MCF 10A (cell line): ENCODE data around the gene EPS8L3. TPM values are rescaled to one million over a fixed set of nuclear protein-coding genes. Genes with fewer than 3 reads are reported as not detected.

Experiments used
- BruUV-seq: library from RNA; stranded (reverse); fragments of 400-500 nt; replicated peaks from 2 replicates; lab custom pipeline; 2021; lab: Mats Ljungman, UMichigan
- CTCF ChIA-PET: fragments of 300-600 bp; sonication (Branson Sonifier 250); formaldehyde crosslinking; extraction: SDS; loops from one replicate; lab custom pipeline; 2021; ENCODE audit warnings: antibody characterized with exemption, inconsistent platforms; lab: Yijun Ruan, JAX
- POLR2A ChIA-PET: fragments of 300-600, 350-650 bp; sonication (Branson Sonifier 250); formaldehyde crosslinking; extraction: SDS; loops from one replicate; lab custom pipeline; 2020; ENCODE audit warnings: antibody characterized with exemption, inconsistent platforms; lab: Yijun Ruan, JAX
- DNase-seq: peaks from one replicate; pipeline ENCODE4 v3.0.0-alpha.2; 2018; ENCODE audit not compliant: unreplicated experiment
- H3K27ac Mint-ChIP-seq: one replicate; pipeline ENCODE4 v1.8.0; 2022; ENCODE audit warnings: mild to moderate bottlenecking, low read depth, mixed read lengths; ENCODE audit not compliant: unreplicated experiment
- H3K27me3 Mint-ChIP-seq: one replicate; pipeline ENCODE4 v1.8.0; 2022; ENCODE audit warnings: mixed read lengths; ENCODE audit not compliant: insufficient read depth, unreplicated experiment
- H3K36me3 Mint-ChIP-seq: one replicate; pipeline ENCODE4 v1.8.0; 2022; ENCODE audit warnings: mild to moderate bottlenecking, moderate library complexity, mixed read lengths; ENCODE audit not compliant: insufficient read depth, unreplicated experiment
- H3K4me1 Mint-ChIP-seq: one replicate; pipeline ENCODE4 v1.8.0; 2022; ENCODE audit warnings: mixed read lengths; ENCODE audit not compliant: insufficient read depth, unreplicated experiment
- H3K4me3 Mint-ChIP-seq: one replicate; pipeline ENCODE4 v1.8.0; 2022; ENCODE audit warnings: mild to moderate bottlenecking, moderate library complexity, mixed read lengths; ENCODE audit not compliant: unreplicated experiment
- H3K9me3 Mint-ChIP-seq: one replicate; pipeline ENCODE4 v1.8.0; 2022; ENCODE audit warnings: mixed read lengths; ENCODE audit not compliant: unreplicated experiment
- intact Hi-C: fragments of 100-400 bp; cut with micrococcal nuclease; formaldehyde crosslinking; loops from 2 replicates; pipeline ENCODE4 v1.14.1; 2022
- total RNA-seq: library from RNA; stranded (reverse); gene quantifications from 2 replicates; pipeline ENCODE4 v1.2.3, GENCODE V29; 2022
- TF ChIP-seq, protein P1 (sequence below): fragments of 200-600 bp; IDR thresholded peaks from one replicate; pipeline ENCODE4 v1.8.0; 2022; ENCODE audit warnings: antibody characterized with exemption, mild to moderate bottlenecking; ENCODE audit not compliant: unreplicated experiment

Gene EPS8L3
- total RNA-seq, 1 experiment from 2014 or later, result not detected

GRCh38 chr1:109780982-109781381 lies 17.3 kb upstream of the EPS8L3 start:
- H3K27me3 Mint-ChIP-seq, result no peaks in the 10 kb centered on the region
- H3K4me1 Mint-ChIP-seq, result peaks cover 18% of the 10 kb centered on the region
- intact Hi-C loops, result no loop called here
- ChIA-PET CTCF (interaction anchor here (0.7 to 25.8 kb wide), 6 partner anchors 8 to 235 kb away, joined by 3 to 969 read pairs (median 10); partner anchors contain the start of gene AHCYL1), POLR2A (interaction anchor here (1.2 to 3.8 kb wide), 5 partner anchors 94 to 233 kb away, joined by 3 to 38 read pairs (median 5); partner anchors contain the start of genes AHCYL1 and GNAI3)
- TF ChIP-seq, protein P1, sequence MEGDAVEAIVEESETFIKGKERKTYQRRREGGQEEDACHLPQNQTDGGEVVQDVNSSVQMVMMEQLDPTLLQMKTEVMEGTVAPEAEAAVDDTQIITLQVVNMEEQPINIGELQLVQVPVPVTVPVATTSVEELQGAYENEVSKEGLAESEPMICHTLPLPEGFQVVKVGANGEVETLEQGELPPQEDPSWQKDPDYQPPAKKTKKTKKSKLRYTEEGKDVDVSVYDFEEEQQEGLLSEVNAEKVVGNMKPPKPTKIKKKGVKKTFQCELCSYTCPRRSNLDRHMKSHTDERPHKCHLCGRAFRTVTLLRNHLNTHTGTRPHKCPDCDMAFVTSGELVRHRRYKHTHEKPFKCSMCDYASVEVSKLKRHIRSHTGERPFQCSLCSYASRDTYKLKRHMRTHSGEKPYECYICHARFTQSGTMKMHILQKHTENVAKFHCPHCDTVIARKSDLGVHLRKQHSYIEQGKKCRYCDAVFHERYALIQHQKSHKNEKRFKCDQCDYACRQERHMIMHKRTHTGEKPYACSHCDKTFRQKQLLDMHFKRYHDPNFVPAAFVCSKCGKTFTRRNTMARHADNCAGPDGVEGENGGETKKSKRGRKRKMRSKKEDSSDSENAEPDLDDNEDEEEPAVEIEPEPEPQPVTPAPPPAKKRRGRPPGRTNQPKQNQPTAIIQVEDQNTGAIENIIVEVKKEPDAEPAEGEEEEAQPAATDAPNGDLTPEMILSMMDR, result no peak
- H3K4me3 Mint-ChIP-seq, result no peak overlapping the region
- no peaks in the 10 kb centered on the region for H3K9me3 Mint-ChIP-seq
- no peak for DNase-seq
- H3K27ac Mint-ChIP-seq, result no peak overlapping the region
- H3K36me3 Mint-ChIP-seq, result no peaks in the 10 kb centered on the region
- BruUV-seq, result no TSS peak

GRCh38 chr1:109777980-109778625 lies 14.4 kb upstream of the EPS8L3 start:
- H3K4me3 Mint-ChIP-seq, result no peak overlapping the region
- no TSS peak for BruUV-seq

GRCh38 chr1:109777436-109777835 lies 13.7 kb upstream of the EPS8L3 start:
- intact Hi-C loops, result loop anchor here (1.0 to 5.0 kb wide), 4 partner anchors 135 to 234 kb away; partner anchors contain the start of genes AHCYL1 and CSF1
- Mint-ChIP-seq H3K9me3 (no peaks in the 10 kb centered on the region), H3K36me3 (no peaks in the 10 kb centered on the region), H3K4me3 (no peak overlapping the region), H3K4me1 (peaks cover 1% of the 10 kb centered on the region), H3K27me3 (no peaks in the 10 kb centered on the region), H3K27ac (no peak overlapping the region)
- no peak for DNase-seq
- ChIA-PET POLR2A (interaction anchor here (1.1 to 8.8 kb wide), 4 partner anchors 203 to 257 kb away, joined by 3 to 82 read pairs (median 12); partner anchors contain the start of genes AHCYL1 and STRIP1), CTCF (interaction anchor here (0.5 to 25.8 kb wide), 55 partner anchors 9 to 1816 kb away, joined by 3 to 969 read pairs (median 4); partner anchors contain the start of genes AHCYL1, AMPD2, GNAI3 and GNAT2)
- BruUV-seq, result no TSS peak
- TF ChIP-seq, protein P1, result no peak

More at GRCh38 chr1:109777980-109778625, 14.4 kb upstream of the EPS8L3 start:
- Mint-ChIP-seq H3K9me3 (no peaks in the 10 kb centered on the region), H3K4me1 (peaks cover 8% of the 10 kb centered on the region), H3K36me3 (no peaks in the 10 kb centered on the region), H3K27me3 (no peaks in the 10 kb centered on the region), H3K27ac (no peak overlapping the region)
- ChIA-PET POLR2A (interaction anchor here (0.6 to 8.8 kb wide), 3 partner anchors 34 to 207 kb away, joined by 5 to 82 read pairs (median 22); partner anchors contain the start of gene AHCYL1), CTCF (interaction anchor here (1.1 to 25.8 kb wide), 24 partner anchors 8 to 525 kb away, joined by 3 to 969 read pairs (median 5); partner anchors contain the start of genes AHCYL1 and GNAI3)
- intact Hi-C loops, result loop anchor here (1.0 to 5.0 kb wide), 4 partner anchors 134 to 233 kb away; partner anchors contain the start of genes AHCYL1 and CSF1
- no peak for DNase-seq
- TF ChIP-seq, protein P1, result no peak

DNA sequence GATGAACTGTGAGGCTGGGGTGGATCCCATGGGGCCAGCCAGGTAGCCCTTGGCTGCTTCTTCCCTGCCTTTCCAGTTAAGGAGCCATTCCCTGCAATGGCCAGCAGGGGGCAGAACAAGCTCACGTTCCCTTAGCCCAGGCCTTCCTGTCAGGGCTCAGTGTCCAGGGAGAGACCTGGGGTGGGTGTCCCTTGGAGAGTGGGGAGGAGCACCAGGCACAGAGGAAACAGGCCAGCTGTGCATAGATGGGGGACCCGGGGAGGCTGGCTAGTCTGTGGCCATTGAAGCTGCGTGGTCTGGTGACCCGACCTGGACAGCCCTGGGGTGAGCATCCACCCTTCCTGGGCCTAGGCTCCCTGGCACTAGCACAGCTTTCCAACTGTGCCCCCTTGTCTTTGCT lies 13.2 kb upstream of the EPS8L3 start:
- intact Hi-C loops, result loop anchor here (1.0 to 5.0 kb wide), 4 partner anchors 135 to 234 kb away; partner anchors contain the start of genes AHCYL1 and CSF1
- TF ChIP-seq, protein P1, result peak; percentile 98
- no peaks in the 10 kb centered on the region for H3K36me3 Mint-ChIP-seq
- no peak overlapping the region for H3K27ac Mint-ChIP-seq
- no peaks in the 10 kb centered on the region for H3K4me1 Mint-ChIP-seq
- POLR2A ChIA-PET, result interaction anchor here (0.8 to 8.8 kb wide), 6 partner anchors 204 to 258 kb away, joined by 3 to 82 read pairs (median 3); partner anchors contain the start of genes AHCYL1 and STRIP1
- no peaks in the 10 kb centered on the region for H3K9me3 Mint-ChIP-seq
- H3K4me3 Mint-ChIP-seq, result no peak overlapping the region
- H3K27me3 Mint-ChIP-seq, result no peaks in the 10 kb centered on the region
- DNase-seq, result peak; percentile 89
- no TSS peak for BruUV-seq
- CTCF ChIA-PET, result interaction anchor here (0.5 to 25.8 kb wide), 58 partner anchors 9 to 1816 kb away, joined by 3 to 969 read pairs (median 4); partner anchors contain the start of genes AHCYL1, AMPD2, GNAI3 and GNAT2
